ENCODE measurements around the gene RUNX2. TPM values are rescaled to one million over a fixed set of nuclear protein-coding genes. Genes with fewer than 3 reads are reported as not detected.

Gene RUNX2
- total and polyA plus RNA-seq, 12 donors: 0.20 to 3.0 (median 1.6) TPM

DNA sequence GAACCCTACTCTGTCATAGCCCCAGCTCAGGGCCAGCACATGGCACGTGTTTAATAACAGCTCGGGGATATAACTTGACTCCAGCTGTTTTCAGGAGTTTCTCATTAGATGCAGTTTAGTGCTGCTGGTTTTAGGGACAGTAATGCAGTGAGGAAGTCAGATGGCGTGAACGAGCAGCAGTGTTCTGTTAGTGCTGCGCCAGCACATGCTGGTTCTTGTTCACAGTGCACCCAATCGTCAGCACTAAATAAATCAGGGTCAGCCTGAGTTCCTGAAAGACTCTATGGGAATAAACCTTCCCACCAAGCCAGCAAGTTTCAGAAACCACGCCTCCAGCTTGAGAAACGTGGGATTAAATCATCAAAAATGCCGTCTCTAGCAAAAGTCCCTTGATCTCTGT is 285.5 kb downstream of the RUNX2 start:
- intact Hi-C loops (cut with DNase I): no loop called here

DNA sequence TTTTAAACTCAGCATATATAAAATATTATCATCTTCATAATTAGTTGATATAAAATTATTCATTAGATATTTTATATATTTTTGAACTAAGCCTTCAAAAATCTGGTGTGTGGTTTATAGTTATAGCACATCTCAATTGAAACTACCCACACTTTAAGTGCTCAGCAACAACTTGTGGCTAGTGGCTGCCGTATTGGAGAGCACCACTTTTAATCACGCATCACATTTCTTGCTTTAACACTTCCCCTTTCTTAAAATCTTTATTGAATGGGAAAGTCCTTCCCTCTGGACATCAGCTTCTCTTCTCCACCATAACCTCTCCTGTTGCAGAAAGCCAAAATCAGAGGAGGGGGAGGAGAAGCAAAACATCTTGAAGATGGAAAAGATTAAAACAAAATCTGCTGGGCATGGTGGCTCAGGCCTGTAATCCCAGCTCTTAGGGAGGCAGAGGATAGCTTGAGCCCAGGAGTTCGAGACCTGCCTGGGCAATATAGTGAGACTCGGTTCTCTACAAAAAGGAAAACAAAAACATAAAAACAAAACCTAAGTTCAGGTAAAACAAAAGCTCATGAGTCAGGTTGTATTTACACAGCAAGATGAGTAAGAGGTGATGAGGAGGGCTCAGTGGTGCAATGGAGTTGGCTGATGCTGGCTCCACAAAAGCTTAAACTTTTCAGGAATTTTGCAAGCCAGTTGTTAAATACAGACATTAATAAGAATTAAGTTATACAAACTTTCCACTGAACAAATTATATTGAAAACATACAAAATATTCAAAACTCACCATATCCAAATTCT is 286.6 kb downstream of the RUNX2 start:
- Histone ChIP-seq H3K9me3 (no peaks in the 10 kb centered on the region), H3K27me3 (no peaks in the 10 kb centered on the region), H3K36me3 (no peaks in the 10 kb centered on the region), H3K4me3 (no peak overlapping the region), H3K27ac (no peak overlapping the region), H3K4me1 (no peaks in the 10 kb centered on the region)
- WGBS, 2 donors: 86 to 89% methylated on average over 4 of the region's 4 CpGs
- ATAC-seq (no peak), DNase-seq (no peak)
- TF ChIP-seq, protein P1, sequence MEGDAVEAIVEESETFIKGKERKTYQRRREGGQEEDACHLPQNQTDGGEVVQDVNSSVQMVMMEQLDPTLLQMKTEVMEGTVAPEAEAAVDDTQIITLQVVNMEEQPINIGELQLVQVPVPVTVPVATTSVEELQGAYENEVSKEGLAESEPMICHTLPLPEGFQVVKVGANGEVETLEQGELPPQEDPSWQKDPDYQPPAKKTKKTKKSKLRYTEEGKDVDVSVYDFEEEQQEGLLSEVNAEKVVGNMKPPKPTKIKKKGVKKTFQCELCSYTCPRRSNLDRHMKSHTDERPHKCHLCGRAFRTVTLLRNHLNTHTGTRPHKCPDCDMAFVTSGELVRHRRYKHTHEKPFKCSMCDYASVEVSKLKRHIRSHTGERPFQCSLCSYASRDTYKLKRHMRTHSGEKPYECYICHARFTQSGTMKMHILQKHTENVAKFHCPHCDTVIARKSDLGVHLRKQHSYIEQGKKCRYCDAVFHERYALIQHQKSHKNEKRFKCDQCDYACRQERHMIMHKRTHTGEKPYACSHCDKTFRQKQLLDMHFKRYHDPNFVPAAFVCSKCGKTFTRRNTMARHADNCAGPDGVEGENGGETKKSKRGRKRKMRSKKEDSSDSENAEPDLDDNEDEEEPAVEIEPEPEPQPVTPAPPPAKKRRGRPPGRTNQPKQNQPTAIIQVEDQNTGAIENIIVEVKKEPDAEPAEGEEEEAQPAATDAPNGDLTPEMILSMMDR (IDR thresholded peaks at IDR 0.05): no peak
- intact Hi-C loops (cut with DNase I): no loop called here

More for the DNA sequence above, 285.5 kb downstream of the RUNX2 start:
- Histone ChIP-seq H3K27me3 (no peaks in the 10 kb centered on the region), H3K36me3 (no peaks in the 10 kb centered on the region), H3K4me3 (no peak overlapping the region), H3K4me1 (peaks cover 0 to 2% (median 0%) of the 10 kb centered on the region in 9 donors), H3K27ac (no peak overlapping the region), H3K9me3 (no peaks in the 10 kb centered on the region)
- peak in 7 of 8 donors; percentile 61 to 89 (median 80) for ATAC-seq
- 51 to 60% methylated on average over 9 of the region's 9 CpGs for WGBS, 2 donors
- TF ChIP-seq, protein P1 (IDR thresholded peaks at IDR 0.05): no peak
- DNase-seq: peak in 1 of 2 donors; percentile 38

DNA sequence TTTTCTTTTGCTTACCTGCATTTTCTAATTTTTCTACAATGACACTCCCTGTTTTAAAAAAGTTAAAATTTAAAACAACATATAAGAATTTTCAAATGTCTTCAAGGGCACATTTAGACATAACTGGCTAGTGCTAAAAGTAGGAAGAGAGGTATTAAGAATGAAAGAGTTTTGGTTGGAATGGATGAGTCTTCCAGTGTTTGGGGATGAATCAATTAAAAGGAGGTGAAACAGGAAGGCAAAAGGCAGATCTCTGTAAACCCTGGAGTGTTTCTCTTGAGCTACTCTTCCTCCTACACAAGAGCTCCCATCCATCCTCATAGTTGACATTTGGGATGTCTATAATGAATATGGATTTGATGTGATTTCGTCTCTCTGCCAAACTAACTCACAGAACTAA is 288.1 kb downstream of the RUNX2 start:
- Histone ChIP-seq H3K4me1 (peaks cover 0 to 4% (median 0%) of the 10 kb centered on the region in 9 donors), H3K27ac (no peak overlapping the region), H3K36me3 (no peaks in the 10 kb centered on the region), H3K27me3 (no peaks in the 10 kb centered on the region), H3K9me3 (no peaks in the 10 kb centered on the region), H3K4me3 (no peak overlapping the region)
- TF ChIP-seq, protein P1 (IDR thresholded peaks at IDR 0.05): no peak
- intact Hi-C loops (cut with DNase I): no loop called here
- ATAC-seq (no peak), DNase-seq (no peak)
- 91 to 94% methylated on average over 1 of the region's 1 CpG for WGBS, 2 donors

DNA sequence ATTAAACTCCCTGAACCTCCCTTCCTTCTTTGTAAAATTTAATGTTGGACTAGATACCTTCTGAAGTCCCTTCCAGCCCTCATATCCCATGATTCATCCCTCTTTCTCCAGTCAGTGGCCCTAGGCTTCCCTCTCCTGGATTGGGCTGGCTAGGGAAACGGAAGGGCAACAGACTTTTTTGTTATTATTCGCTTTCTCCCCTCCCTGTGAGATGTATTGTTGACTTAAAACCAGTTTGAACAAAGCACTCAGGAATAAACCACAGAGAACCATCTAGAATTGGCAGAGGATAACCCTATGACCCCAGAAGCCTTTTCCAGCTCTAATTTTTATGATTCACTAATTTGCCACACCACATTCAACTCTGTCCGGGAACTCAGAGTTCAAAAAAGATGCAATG is 289.3 kb downstream of the RUNX2 start:
- H3K4me1 ChIP-seq: peaks cover 0 to 4% (median 0%) of the 10 kb centered on the region in 9 donors
- intact Hi-C loops (cut with DNase I): no loop called here
- H3K27ac ChIP-seq: no peak overlapping the region
- no peaks in the 10 kb centered on the region for H3K36me3 ChIP-seq
- ATAC-seq (no peak), DNase-seq (no peak)
- WGBS, 2 donors: 94 to 96% methylated on average over 3 of the region's 3 CpGs
- TF ChIP-seq, protein P1 (IDR thresholded peaks at IDR 0.05): no peak
- no peak overlapping the region for H3K4me3 ChIP-seq
- no peaks in the 10 kb centered on the region for H3K27me3 ChIP-seq
- no peaks in the 10 kb centered on the region for H3K9me3 ChIP-seq
